ENCODE data around the gene CDK11B.
"Not testable (repeated sequence)": the region's sequence is repeated elsewhere in the genome, so short reads cannot be mapped to it uniquely, and the experiment has no call there.

DNA sequence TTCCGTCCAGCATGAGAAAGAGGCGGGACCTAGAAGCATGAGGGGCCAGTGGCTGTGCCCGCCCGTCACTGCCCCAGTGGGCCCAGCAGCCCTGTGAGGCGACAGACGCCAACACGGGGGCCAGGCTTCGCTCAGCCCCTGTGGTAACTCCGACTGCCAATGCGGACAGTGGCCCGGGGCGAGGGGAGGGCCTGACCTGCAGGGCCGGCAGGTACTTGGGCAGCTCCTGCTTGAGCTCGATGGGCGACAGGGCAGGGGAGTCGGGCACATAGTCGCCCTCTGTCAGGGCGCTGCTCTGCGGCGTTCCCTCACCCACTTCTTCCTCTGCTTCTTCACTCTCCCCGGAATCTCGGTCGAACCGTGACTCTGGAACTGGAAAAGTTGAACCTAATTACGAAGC, 18.7 kb downstream of the CDK11B start:
- TF ChIP-seq, protein P1, sequence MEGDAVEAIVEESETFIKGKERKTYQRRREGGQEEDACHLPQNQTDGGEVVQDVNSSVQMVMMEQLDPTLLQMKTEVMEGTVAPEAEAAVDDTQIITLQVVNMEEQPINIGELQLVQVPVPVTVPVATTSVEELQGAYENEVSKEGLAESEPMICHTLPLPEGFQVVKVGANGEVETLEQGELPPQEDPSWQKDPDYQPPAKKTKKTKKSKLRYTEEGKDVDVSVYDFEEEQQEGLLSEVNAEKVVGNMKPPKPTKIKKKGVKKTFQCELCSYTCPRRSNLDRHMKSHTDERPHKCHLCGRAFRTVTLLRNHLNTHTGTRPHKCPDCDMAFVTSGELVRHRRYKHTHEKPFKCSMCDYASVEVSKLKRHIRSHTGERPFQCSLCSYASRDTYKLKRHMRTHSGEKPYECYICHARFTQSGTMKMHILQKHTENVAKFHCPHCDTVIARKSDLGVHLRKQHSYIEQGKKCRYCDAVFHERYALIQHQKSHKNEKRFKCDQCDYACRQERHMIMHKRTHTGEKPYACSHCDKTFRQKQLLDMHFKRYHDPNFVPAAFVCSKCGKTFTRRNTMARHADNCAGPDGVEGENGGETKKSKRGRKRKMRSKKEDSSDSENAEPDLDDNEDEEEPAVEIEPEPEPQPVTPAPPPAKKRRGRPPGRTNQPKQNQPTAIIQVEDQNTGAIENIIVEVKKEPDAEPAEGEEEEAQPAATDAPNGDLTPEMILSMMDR (IDR thresholded peaks at IDR 0.05; ENCODE audit: low read depth, low read length, poor library complexity, severe bottlenecking): not testable (repeated sequence)
- not testable (repeated sequence) for TF ChIP-seq EZH2phosphoT487 (IDR thresholded peaks at IDR 0.05; ENCODE audit: borderline replicate concordance, low read length)

All from DOHH2 (cell line).